ENCODE data around the gene ACVR1B.

DNA sequence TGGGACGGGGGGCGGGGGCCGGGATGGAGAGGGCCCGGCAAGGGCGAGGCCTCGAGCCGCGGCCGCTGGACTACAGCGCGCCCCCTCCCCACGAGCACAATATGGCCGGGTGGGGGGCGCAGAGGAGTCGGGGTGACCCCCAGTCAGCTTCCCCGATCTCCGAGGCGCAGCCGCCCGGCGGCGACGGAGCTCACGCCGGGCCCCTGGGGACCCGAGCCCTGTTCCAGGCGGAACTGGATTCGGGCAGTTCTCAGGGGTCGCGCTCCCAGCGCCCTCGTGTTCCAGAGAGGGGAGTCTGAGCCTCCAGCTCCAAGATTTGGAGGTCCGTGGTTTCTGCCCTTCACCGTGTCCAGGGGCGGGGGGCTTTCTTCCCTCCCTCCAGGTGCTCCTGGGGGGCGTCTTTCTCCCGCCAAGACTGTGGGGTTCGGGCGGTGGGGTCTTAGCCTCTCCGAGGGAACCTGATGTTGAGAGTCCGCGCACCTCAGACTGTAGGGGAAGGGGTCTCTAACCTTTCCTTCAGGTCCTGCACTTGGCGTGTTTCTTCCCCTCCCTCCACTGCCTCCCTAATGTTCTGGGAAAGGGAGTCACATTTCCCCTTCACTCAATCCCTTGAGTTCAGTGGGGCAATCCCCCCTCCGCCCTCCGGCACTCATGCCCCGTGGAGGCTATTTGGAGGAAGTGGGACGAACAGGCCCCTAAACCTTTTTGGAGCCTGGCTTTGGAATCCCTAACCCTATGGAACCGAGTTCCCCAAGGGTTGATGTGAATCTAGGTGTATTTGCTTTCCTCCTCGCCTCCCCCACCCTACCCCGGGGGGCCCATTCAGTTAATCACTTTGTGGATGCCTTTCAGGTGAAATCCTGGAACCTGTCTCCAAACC, 584 bp downstream of the ACVR1B start:
- TF ChIP-seq EZH2 (IDR thresholded peaks at IDR 0.05), result no peak
- TF ChIP-seq, protein P1, sequence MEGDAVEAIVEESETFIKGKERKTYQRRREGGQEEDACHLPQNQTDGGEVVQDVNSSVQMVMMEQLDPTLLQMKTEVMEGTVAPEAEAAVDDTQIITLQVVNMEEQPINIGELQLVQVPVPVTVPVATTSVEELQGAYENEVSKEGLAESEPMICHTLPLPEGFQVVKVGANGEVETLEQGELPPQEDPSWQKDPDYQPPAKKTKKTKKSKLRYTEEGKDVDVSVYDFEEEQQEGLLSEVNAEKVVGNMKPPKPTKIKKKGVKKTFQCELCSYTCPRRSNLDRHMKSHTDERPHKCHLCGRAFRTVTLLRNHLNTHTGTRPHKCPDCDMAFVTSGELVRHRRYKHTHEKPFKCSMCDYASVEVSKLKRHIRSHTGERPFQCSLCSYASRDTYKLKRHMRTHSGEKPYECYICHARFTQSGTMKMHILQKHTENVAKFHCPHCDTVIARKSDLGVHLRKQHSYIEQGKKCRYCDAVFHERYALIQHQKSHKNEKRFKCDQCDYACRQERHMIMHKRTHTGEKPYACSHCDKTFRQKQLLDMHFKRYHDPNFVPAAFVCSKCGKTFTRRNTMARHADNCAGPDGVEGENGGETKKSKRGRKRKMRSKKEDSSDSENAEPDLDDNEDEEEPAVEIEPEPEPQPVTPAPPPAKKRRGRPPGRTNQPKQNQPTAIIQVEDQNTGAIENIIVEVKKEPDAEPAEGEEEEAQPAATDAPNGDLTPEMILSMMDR (IDR thresholded peaks at IDR 0.05), result no peak
- no peak for TF ChIP-seq EZH2phosphoT487 (IDR thresholded peaks at IDR 0.05)
